Activated naive CD4-positive, alpha-beta T cell (primary cell): ENCODE results near the gene NF1.
A peak's percentile ranks its signal among the peaks of the same experiment; 100 is the strongest.

Experiments
- DNase-seq, 4 experiments: peaks; one replicate each; lab custom pipeline; 2025; lab: John Stamatoyannopoulos, UW

Gene NF1

DNA sequence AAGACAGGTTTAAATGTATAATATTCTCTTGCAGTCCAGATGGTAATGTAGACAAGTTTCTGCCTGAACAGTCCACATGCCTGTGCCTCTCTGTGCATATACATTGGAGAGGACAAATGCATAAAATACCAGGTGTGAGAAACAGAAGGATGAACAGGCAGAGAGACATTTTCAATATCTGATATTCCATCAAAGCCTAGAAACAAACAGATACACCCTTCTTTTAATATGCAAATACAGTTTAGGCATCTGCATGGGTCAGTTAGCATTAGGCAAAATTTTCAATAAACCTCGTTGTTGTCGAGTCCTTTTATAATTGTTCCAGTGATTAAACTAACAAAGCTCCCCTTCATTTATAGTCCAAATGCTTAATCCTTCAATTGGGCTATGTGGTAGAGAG, 201.4 kb downstream of the NF1 start:
- DNase-seq, result no peak

DNA sequence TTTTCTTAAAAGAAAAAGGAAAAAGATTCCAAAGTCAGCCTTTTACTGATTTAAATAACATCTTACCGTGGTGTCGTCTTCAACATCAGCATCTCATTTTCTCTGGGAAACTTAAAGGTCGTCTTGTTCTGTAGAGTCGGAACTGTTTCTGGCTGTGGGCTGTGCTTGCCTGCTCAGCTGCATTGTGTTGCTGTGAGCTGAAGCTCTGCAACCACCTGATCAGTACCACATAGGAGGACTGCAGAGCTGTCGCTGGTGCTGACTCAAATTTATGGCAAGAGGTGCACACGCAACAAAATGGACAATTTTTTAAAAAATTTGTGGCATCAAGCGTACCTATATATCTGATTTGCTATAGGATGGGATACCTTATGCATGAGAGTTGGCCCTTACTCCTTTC, 202.3 kb downstream of the NF1 start, which contains the start of gene OMG:
OMG (minus strand) TSS at position 150 of the 400 bp plus-strand sequence. CDS start 908 bp downstream, outside the sequence.
- DNase-seq, result no peak

DNA sequence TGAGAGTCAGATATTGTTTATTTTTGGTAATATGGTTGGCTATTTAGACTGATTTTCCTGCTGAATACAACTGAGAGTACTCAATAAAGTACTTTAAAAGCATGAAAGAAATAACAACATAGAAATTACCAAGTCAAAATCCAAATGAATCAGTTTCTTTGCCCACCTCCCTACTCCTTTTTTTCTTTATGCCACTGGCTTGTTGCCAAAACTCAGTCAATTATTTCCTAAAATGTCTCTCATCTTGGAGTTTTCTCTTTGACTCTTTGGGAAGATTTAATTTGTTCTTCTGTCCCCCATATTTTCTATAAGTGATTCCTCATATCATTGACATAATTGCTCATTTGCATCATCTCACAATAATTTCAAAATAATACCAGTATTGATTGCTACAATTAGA, 204.8 kb downstream of the NF1 start:
- no peak for DNase-seq

DNA sequence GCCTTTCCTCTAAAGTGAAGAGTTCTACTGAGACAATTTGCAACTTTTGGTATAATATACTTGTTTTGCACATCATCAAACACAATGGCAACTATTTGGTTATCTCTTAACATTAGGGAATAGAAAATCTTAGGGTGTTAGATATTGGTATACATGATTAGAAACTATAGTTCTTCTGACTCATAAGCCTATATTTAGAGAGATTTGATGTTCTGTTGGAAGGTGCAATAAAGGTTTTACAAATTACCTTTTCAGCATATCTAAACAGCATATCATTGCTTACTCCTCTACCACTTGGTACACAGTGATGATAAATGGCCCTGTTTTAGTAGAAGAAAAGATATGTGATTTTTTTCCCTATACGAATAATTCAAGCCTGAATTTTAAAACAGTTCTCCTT, 212.9 kb downstream of the NF1 start:
- DNase-seq, result no peak

DNA sequence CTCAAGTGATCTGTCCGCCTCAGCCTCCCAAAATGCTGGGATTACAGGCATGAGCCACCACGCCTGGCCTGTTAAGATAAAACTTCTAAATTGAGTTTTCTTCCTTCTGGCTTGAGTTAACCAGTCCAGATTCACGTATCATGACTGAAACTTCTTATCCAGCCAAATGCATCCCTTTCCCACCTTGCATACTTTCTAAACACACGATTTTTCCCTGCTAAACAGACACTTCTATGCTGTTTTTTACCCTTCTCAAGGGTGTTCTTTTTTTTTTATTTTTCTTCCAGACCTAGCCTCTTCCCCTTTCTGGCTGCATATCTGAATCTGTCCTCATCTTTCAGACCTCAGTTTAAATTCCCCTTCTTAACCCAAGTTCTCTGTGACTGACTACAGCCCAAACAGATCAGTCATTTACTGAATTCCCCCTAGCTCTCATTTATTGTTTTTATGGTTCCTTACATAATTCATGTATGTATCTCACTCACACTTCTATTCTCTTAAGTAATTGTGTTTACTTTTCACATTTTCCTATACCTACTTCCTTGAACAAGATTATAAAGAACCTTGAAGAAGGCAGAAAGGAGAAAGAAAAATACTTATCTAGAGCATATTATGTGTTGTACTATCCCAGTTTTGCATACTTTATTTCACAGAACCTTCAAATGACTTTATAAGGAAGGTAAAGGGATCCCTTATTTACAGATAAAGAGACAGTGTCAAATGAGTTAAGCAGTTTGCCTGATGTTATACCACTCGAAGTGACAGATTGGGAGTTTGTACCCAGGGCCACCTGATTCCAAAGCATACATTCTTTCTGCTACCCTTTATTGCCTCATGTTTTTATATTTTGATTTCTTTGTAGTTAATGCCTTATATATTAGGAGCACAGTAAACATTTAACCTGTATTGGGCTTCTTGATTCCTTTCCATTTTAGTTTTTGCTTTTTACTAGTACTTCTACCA, 213.9 kb downstream of the NF1 start:
- DNase-seq, result no peak

DNA sequence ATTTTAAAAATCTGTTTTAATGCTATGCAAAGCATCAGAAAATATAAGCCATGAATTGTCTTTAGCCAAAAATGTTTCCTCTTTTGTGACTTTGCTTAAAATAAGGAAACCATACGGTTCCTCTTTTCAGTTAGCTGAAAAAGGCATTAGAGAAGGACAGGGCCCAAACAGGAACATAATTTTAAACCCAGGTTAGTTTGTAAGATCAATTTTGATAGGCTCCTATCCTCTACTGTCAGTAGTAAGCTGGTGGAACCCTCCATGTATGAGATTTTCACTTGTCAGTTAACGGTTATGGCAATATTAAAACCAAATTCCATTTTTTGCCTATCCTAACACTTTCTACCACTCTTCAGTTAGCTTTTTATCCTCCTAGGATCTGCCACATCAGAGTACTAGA, 214.8 kb downstream of the NF1 start:
- DNase-seq, result no peak

DNA sequence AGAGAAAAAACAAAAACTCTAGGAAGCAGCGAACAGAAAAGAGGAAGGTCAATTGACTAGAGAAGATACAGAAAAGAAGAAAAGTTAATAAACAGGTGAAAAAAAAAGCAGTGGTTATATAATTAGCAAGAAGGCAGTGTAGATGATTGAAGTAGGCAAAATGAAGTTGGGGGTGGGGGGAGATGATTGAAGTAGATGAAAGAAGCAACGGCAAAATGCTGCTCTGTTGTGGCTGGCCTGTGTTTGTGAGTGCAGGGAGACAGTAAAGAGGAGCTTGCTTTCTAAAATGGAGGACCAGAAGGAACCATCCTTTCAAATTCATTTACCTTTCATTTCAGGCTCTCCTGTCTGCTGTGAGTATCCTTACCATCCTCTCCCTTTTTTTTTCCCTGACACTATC, 215.5 kb downstream of the NF1 start:
- DNase-seq, result peak in 2 of 4 experiments; percentile 29 to 33

DNA sequence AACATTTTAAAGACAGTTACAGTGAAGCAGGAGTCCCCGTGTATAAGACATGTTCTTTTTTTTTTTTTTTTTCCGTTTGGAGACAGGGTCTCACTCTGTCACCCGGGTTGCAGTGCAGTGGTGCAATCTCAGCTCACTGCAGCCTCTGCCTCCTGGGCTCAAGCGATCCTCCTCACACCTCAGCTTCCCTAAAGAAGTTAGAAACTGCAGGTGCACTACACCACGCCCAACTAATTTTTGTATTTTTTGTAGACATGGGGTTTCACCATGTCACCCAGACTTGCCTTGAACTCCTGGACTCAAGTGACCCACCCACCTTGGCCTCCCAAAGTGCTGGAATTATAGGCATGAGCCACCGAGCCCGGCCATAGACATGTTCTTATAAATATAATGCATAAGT, 216.1 kb downstream of the NF1 start:
- DNase-seq, result no peak

DNA sequence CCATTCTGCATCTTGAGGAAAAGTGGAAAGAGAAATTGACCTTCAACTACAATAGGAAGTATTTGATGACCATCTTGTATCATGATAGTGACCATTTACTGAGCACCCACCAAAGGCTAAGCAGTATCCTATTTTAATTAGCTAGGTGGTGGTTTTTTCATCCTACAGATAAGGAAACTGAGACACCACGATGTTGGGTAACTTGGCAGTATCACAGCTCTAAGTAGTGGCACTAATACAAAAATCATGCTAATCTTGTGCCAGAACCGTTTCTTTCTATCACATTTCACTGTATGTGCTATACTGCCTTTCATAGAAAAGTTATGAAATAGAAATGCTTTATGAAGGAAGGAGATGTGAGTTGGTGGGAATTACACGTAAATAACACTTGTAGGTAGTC, 216.7 kb downstream of the NF1 start:
- no peak for DNase-seq

DNA sequence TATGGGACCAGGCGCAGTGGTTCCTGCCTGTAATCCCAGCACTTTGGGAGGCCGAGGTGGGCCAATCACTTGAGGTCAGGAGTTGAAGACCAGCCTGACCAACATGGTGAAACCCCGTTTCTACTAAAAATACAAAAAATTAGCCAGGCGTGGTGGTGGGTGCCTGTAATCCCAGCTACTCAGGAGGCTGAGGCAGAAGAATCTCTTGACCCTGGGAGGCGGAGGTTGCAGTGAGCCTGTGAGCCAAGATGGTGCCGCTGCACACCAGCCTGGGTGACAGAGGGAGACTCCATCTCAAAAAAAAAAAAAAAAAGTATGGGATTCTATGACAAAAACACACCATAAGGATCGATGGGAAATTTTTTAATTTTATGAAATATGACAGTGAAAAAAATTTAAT, 217.4 kb downstream of the NF1 start:
- peak in 1 of 4 experiments; percentile 19 for DNase-seq

DNA sequence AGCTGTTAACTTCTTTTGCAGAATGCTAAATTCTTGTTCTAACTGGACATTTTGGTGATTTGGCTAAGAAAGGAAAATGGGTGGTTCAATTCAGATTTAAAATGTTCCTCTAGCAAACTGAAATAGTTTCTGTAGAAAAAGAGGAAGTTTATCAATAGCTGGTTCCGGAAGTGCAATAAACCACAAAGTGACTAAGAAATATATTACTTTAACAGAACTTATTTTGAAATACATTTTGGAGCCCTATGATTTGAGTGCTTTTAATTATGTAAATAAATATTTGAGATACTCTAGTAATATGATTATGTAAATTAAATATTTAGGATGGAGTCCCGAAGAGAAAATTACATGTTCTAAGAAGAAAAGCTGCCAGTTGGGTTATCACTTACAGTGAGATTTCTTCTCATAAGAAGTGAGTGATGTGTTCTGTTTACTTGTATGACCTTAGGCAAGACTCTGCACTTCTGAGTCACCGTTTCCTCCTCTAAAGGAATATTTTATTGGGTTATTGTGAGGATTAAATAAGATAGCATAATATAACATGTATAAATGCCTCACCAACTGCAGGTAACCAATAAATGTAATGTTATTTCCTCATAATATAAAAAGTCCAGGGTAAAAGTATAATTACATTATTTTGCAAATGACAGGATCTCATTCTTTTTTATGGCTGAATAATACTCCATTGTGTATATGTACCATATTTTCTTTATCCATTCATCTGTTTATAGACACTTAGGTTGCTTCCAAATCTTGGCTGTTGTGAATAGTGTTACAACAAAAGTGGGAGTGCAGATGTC, 219.4 kb downstream of the NF1 start, which contains the start of gene EVI2B:
EVI2B (minus strand) TSS at position 73 of the 800 bp plus-strand sequence. CDS start 8,445 bp downstream, outside the sequence.
- no peak for DNase-seq

DNA sequence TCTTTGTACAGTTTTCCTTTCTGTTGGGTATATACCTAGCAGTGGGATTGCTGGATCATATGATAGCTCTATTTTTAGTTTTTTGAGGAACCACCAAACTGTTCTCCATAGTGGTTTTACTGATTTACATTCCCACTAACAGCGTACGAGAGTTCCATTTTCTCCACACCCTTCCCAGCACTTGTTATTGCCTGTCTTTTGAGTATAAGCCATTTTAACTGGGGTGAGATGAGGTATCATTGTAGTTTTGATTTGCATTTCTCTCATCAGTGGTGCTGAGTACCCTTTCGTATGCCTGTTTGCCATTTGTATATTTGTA, 220.0 kb downstream of the NF1 start:
- DNase-seq, result no peak

DNA sequence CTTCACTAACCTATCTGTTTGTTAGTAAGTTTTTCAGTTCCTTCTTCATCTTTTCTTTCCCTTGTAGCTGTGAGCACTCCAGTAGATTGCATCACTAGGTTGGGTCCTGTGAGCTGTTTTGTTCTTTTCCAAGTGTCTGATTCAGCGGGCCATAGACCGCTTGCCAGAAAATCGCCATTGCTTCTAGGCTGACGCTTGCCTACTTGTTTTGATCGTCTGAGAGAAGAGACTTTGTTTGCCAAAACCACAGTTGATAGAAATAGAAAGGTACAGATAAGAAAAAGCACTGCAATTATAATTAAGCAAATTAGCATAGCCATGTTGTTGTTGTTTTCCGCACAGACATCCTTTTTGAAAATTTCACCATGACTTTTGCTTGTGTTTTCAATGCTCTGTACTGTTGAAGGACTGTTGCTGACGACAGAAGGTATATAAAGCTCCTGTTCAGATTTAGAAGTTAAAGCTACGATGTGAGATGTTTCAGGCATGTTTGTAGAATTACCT, 223.6 kb downstream of the NF1 start:
- peak in 1 of 4 experiments; percentile 8 for DNase-seq

DNA sequence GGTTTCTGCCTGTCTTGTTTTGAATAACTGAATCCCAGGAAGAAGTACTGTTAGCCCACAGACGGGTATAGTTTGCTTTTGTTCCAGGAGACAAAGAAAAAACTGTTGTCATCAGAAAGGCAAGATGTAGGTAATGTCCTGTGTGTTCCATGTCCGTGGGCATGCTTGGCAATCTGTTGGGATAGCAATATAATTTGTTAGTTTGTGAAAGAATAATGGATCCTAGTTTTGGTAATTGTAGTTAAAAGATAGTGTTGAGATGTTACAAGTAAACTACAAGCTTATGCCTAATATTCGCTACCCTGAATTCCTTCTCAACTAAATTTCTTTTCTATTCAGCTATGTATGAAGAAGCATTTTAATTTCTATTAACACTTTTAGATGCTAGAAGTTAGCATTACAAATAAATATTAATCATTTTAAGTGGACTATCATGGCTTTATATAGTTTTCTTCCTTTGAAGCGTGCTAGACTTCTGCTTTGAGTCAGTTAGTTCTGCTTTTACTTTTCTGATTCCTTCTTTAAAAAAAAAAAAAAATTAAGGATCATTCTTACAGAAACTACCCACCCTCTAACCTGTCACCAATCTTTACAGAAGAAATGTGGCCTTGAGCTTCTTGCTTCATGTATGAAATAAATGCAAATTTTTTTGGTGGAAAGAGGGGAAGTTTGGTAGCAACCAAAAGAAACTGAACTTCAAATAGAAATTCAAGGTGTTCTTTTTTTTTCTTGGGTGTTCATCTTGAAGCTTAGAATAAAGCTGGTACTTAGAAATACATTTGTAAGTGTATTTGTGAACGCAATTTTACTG, 224.3 kb downstream of the NF1 start:
- no peak for DNase-seq

DNA sequence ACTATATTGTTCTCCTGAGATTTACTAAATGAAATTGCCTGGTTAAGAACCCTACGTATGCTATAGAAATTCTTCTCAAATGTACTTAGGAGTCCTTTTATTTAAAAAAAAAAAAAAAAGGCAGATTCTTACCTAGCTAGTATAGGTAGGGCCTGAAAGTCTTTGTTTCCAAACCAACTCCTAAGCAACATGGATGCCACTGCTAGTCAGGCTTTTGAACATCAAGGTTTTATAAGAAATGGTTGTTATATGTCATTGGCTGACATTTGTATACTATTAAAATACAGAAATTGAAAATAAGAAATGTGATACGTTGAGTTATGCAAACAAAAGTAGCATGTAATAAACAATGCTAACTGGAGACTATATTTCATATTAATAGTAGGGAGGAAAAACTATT, 225.5 kb downstream of the NF1 start:
- DNase-seq, result no peak

DNA sequence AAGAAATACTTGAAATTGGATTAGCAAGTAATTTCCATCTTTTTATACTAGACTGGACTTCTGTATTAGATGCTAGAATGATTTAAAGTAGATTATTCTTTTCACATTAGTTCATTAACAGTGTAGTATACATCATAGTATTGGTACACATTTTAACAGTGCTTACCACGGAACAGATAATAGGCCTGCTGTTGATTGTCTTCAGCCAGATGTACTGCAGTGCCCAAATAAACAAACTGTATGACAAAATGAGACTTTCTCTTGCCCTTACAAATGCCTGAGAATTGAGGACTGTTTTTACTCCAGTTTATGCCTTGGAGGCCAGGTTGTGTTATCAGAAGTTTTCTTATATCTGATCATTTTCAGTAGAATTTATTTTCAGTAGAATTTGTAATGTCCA, 226.0 kb downstream of the NF1 start:
- DNase-seq, result no peak

DNA sequence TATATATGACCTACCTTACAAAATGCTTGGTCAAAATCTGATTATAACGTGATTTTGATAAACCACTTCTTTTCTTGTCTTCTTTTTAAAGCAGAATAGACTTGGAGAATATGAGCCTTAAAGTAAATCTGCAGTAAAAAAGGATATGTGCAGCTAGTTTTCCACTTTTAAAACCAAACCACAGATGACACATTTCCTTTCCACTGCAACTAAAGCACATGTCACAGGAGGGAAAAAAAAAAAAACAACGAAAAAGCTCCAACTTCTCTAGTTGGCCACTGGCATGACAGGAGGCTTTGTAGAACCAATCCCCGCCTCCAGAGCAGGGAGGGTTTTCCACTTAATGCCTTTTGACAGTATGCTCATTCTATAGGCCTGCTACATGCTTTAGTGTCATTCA, 226.7 kb downstream of the NF1 start, which contains the start of gene EVI2A:
EVI2A (minus strand) TSS at position 142 of the 400 bp plus-strand sequence. CDS start 2,609 bp downstream, outside the sequence.
- DNase-seq, result peak in 2 of 4 experiments; percentile 33 to 39

DNA sequence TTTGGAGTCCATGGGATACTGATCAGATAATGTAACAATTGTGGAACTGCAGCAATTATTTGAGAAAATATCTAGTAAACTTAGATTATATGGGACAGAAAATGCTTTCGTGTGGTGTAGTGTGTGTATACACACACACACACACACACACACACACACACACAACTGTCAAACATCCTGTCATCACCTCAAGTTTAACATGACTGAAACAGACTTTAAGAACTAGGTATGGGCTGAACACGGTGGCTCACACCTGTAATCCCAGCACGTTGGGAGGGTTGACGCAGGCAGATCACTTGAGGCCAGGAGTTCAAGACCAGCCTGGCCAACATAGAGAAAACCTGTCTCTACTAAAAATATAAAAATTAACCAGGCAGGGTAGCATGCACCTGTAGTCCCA, 227.2 kb downstream of the NF1 start:
- DNase-seq, result no peak

DNA sequence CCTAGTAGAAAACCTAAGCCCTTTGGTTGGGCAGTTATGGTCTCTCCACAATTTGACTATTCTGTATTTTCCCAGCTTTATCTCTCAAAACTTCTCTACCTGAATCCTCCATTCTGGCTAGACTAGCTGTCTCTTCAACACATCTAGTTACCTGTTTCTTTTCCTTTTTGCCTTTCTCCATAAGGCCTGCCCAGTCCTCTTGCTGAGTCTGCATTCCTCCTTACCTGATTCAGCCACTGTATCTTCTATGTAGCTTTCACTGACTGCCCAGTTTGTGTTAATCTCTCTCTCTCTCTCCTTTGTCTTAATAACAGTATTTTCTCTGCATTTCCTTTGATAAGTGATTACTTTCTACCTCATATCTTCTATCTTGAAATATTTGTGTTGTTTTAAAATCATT, 228.8 kb downstream of the NF1 start:
- DNase-seq, result no peak

DNA sequence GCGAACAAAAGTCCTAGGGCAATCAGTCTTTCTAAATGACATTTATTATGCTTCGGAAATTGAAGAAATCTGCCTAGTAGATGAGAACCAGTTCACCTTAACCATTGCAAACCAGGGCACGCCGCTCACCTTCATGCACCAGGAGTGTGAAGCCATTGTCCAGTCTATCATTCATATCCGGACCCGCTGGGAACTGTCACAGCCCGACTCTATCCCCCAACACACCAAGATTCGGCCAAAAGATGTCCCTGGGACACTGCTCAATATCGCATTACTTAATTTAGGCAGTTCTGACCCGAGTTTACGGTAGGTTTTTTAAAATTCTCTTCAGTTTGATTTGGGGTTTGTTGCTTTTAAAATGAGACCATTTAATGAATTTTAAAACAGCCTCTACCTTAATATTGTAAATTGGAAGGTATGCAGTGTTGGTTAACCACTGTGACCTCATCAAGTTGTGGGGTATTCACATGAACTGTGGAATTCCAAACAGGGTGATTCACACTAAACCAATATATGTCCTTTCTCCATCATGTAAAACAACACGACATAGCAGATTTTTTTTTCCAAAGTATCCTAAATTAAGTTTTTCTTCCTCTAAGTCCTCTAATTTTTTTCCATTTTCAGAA, 232.9 kb downstream of the NF1 start:
- DNase-seq, result no peak

DNA sequence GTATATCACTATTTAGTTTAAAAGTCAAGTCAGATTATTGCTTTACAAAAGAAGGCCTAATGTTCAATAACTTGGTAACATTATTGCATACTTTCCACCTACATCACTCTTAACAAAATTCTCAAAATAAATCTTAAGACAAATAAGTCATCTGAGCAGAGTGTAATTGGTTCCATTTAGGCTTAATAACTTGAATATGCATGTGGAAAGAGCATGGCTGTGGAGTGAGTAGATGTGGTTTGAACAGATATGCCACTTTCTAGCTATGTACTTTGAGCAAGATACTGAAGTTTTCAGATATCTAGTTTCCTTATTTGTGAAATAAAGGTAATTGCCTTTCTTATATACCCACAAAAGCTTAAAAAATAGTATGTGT, 233.4 kb downstream of the NF1 start:
- DNase-seq, result no peak
